ENCODE results near the gene NR1H3. TPM values are rescaled to one million over a fixed set of nuclear protein-coding genes. Genes with fewer than 3 reads are reported as not detected.

NR1H3 gene
- total and polyA plus RNA-seq, 2 of the 4 experiments (the other 2 are of a cell fraction), result 9.1 to 13.6 TPM

DNA sequence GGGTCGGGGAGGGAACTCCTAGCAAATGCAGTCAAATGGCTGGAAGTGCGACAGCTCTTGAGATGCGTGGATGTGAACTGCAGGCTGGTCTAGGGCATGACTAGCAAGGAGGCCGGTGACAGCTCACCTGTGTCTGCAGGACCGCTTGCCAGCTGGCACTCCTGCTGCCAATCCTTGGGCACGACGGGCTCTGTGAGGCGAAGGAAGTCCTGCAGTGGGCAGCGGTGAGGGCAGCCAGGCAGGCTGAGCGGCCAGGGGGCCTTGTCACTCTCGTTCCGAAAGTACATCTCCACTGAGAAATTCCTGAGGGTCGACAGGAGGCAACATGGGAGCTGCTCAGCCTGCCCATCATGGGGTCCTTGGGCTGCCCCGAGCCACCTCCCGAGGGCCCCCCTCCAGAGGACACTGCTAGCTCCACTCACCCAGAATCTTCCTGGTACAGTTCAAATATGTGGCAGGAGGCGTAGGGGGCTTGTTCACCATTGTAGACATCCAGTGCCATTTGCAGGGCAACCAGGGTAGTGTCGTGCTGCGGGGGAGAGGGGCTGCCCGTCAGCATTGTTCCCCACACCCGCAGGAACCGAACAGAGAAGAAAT is 15.1 kb upstream of the NR1H3 start:
- H3K18ac ChIP-seq (ENCODE audit: low read depth, low read length), result no peak overlapping the region
- no peak for TF ChIP-seq RCOR1 (IDR thresholded peaks at IDR 0.05; ENCODE audit: insufficient replicate concordance, low read length)
- TF ChIP-seq RFX5 (IDR thresholded peaks at IDR 0.05; ENCODE audit: low read depth, low read length), result no peak
- TF ChIP-seq, protein P1, sequence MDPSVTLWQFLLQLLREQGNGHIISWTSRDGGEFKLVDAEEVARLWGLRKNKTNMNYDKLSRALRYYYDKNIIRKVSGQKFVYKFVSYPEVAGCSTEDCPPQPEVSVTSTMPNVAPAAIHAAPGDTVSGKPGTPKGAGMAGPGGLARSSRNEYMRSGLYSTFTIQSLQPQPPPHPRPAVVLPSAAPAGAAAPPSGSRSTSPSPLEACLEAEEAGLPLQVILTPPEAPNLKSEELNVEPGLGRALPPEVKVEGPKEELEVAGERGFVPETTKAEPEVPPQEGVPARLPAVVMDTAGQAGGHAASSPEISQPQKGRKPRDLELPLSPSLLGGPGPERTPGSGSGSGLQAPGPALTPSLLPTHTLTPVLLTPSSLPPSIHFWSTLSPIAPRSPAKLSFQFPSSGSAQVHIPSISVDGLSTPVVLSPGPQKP (IDR thresholded peaks at IDR 0.05; ENCODE audit: borderline replicate concordance, low read depth, low read length), result no peak
- no peak for TF ChIP-seq MXI1 (IDR thresholded peaks at IDR 0.05; ENCODE audit: borderline replicate concordance, low read depth, low read length)
- no peak for TF ChIP-seq FOS (IDR thresholded peaks at IDR 0.05; ENCODE audit: low read depth, low read length)
- no peak for TF ChIP-seq POLR2A (IDR thresholded peaks at IDR 0.05; ENCODE audit: low read depth, low read length)
- no peak for TF ChIP-seq RAD21 (IDR thresholded peaks at IDR 0.05; ENCODE audit: low read length)
- TF ChIP-seq, protein P2, sequence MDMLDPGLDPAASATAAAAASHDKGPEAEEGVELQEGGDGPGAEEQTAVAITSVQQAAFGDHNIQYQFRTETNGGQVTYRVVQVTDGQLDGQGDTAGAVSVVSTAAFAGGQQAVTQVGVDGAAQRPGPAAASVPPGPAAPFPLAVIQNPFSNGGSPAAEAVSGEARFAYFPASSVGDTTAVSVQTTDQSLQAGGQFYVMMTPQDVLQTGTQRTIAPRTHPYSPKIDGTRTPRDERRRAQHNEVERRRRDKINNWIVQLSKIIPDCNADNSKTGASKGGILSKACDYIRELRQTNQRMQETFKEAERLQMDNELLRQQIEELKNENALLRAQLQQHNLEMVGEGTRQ (IDR thresholded peaks at IDR 0.05; ENCODE audit: low read depth, low read length), result no peak
- TF ChIP-seq NFE2L2 (IDR thresholded peaks at IDR 0.05; ENCODE audit: low read depth, low read length), result no peak
- no peak for TF ChIP-seq MAFK (IDR thresholded peaks at IDR 0.05; ENCODE audit: low read depth, low read length)
- TF ChIP-seq CEBPB (IDR thresholded peaks at IDR 0.05; ENCODE audit: low read depth, low read length), result no peak
- TF ChIP-seq SMC3 (IDR thresholded peaks at IDR 0.05; ENCODE audit: low read depth, low read length), result no peak
- TF ChIP-seq, protein P3, sequence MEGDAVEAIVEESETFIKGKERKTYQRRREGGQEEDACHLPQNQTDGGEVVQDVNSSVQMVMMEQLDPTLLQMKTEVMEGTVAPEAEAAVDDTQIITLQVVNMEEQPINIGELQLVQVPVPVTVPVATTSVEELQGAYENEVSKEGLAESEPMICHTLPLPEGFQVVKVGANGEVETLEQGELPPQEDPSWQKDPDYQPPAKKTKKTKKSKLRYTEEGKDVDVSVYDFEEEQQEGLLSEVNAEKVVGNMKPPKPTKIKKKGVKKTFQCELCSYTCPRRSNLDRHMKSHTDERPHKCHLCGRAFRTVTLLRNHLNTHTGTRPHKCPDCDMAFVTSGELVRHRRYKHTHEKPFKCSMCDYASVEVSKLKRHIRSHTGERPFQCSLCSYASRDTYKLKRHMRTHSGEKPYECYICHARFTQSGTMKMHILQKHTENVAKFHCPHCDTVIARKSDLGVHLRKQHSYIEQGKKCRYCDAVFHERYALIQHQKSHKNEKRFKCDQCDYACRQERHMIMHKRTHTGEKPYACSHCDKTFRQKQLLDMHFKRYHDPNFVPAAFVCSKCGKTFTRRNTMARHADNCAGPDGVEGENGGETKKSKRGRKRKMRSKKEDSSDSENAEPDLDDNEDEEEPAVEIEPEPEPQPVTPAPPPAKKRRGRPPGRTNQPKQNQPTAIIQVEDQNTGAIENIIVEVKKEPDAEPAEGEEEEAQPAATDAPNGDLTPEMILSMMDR (conservative IDR thresholded peaks at IDR 0.05; ENCODE audit: low read depth, low read length), result no peak
- TF ChIP-seq CHD1 (IDR thresholded peaks at IDR 0.05; ENCODE audit: low read depth, low read length), result no peak
- TF ChIP-seq MAZ (IDR thresholded peaks at IDR 0.05; ENCODE audit: borderline replicate concordance, low read depth, low read length), result no peak
- TF ChIP-seq BHLHE40 (IDR thresholded peaks at IDR 0.05; ENCODE audit: low read depth, low read length), result no peak
- H4K5ac ChIP-seq (ENCODE audit: low read depth, low read length), result no peak overlapping the region
- peaks cover 59% of the 10 kb centered on the region for H3K36me3 ChIP-seq (ENCODE audit: control insufficient read depth, insufficient read depth, low read length)
- CTCF ChIA-PET, result no interaction called here
- H3K4me2 ChIP-seq (ENCODE audit: low read depth, low read length), result no peak overlapping the region
- in situ Hi-C loops (cut with MboI; ENCODE audit: low sequenced_read_pairs), result no loop called here
- H3K4me1 ChIP-seq (ENCODE audit: control insufficient read depth, insufficient read depth, low read length), result peaks cover 7% of the 10 kb centered on the region
- no peak overlapping the region for H4K91ac ChIP-seq (ENCODE audit: insufficient read depth, low read depth, low read length)
- no peak overlapping the region for H2BK20ac ChIP-seq (ENCODE audit: low read depth, low read length)
- H3K27me3 ChIP-seq (ENCODE audit: control insufficient read depth, insufficient read depth, low read length), result no peaks in the 10 kb centered on the region
- no peak overlapping the region for H2BK120ac ChIP-seq (ENCODE audit: low read depth, low read length)
- H3K27ac ChIP-seq (ENCODE audit: insufficient read depth, low read length), result no peak overlapping the region
- H3K79me1 ChIP-seq (ENCODE audit: low read depth in 1 of 2, low read length in 2 of 2), result peaks cover 14 to 28% of the 10 kb centered on the region in 2 experiments
- no TSS peak for BruUV-seq (replicated peaks)
- POLR2A ChIA-PET (ENCODE audit: unreplicated experiment), result no interaction called here
- WGBS, 2 experiments (ENCODE audit: extremely low coverage in 2 of 2, insufficient read length in 1 of 2), result 99% methylated on average over 14 of the region's 21 CpGs; no CpG with 5 or more reads in 1 of the 2 experiments
- no peak overlapping the region for H3K56ac ChIP-seq (ENCODE audit: extremely low read depth, insufficient read depth, low read length)
- dilution Hi-C loops (cut with HindIII; ENCODE audit: low sequenced_read_pairs, unreplicated experiment), result no loop called here
- no peak overlapping the region for H2AK9ac ChIP-seq (replicated peaks; ENCODE audit: low read depth, low read length, poor library complexity)
- no peak overlapping the region for H2BK15ac ChIP-seq (ENCODE audit: low read depth, low read length)
- no peak overlapping the region for H3K4ac ChIP-seq (ENCODE audit: low read depth, low read length)
- H4K20me1 ChIP-seq (ENCODE audit: insufficient read depth, low read length), result no peaks in the 10 kb centered on the region
- no peak overlapping the region for H2AK5ac ChIP-seq (ENCODE audit: low read depth, low read length)
- no peak overlapping the region for H3K4me3 ChIP-seq (ENCODE audit: insufficient read depth, low read depth, low read length)
- H3K9ac ChIP-seq (ENCODE audit: low read depth, low read length), result no peak overlapping the region
- peaks cover 18% of the 10 kb centered on the region for H3K9me1 ChIP-seq (ENCODE audit: insufficient read depth, low read length)
- no peak overlapping the region for H2AFZ ChIP-seq (replicated peaks; ENCODE audit: low read length, poor library complexity)
- H3K14ac ChIP-seq (replicated peaks; ENCODE audit: low read depth, low read length), result no peak overlapping the region
- H4K8ac ChIP-seq (ENCODE audit: low read depth in 2 of 2, low read length in 2 of 2), result no peak overlapping the region
- ATAC-seq (ENCODE audit: low read depth) (no peak), DNase-seq (no peak)
- intact Hi-C loops (cut with micrococcal nuclease), result no loop called here
- no peak overlapping the region for H3K23ac ChIP-seq (ENCODE audit: low read depth, low read length)
- no peak overlapping the region for H2BK5ac ChIP-seq (ENCODE audit: low read depth, low read length, poor library complexity, severe bottlenecking)
- no peaks in the 10 kb centered on the region for H3K9me3 ChIP-seq (ENCODE audit: control insufficient read depth, insufficient read depth, low read length)
